RPMI8226 (cell line): ENCODE data around the gene RPS19.
"Not testable (repeated sequence)": the region's sequence is repeated elsewhere in the genome, so short reads cannot be mapped to it uniquely, and the experiment has no call there.

Source experiments
- DNase-seq: peaks from one replicate; pipeline ENCODE4 v3.0.0-alpha.2; 2015

The RPS19 gene

DNA sequence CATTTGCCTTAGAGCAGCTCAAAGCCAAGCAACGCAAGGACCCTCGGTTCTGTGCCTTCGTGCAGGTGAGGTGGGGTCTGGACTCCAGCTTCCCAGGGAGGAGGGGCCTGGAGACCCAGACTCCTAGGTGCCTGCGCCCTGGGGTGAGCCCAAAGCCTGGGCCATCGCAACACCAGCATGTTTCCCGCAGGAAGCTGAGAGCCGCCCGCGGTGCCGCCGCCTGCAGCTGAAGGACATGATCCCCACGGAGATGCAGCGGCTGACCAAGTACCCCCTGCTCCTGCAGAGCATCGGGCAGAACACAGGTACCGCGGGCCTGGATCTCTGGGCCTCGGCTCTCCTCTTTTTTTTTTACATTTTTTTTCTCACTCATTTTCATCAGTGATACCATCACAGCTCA is 42.5 kb downstream of the RPS19 start:
- DNase-seq = no peak

DNA sequence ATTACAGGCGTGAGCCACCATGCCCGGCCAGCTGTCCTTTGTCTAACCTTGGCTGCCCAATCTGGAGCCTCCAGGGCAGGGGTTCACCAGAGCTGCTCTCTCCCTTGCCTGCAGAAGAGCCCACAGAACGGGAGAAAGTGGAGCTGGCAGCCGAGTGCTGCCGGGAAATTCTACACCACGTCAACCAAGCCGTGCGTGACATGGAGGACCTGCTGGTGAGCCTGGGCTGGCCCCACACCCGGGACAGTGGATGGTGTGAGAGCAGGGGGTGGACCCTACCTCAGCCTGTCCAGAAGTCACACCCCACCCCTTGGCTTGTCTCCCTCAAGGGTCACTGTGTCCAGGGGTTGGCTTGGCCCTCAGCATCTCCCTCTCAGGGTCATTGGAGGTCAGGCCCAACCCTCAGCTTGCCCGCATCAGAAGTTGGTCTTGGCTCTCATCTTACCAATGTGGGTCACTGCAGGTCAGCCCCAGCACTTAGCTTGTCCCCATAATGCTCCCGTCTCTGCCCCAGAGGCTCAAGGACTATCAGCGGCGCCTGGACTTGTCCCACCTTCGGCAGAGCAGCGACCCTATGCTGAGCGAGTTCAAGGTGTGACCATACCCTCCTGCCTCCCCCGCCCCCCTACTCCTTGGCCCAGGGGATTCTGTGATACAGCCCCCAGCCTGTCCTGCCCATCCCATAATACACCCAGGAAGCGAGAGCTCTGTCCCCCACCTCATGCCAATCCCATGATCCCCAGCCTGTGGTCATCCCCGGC is 43.3 kb downstream of the RPS19 start:
- no peak for DNase-seq

DNA sequence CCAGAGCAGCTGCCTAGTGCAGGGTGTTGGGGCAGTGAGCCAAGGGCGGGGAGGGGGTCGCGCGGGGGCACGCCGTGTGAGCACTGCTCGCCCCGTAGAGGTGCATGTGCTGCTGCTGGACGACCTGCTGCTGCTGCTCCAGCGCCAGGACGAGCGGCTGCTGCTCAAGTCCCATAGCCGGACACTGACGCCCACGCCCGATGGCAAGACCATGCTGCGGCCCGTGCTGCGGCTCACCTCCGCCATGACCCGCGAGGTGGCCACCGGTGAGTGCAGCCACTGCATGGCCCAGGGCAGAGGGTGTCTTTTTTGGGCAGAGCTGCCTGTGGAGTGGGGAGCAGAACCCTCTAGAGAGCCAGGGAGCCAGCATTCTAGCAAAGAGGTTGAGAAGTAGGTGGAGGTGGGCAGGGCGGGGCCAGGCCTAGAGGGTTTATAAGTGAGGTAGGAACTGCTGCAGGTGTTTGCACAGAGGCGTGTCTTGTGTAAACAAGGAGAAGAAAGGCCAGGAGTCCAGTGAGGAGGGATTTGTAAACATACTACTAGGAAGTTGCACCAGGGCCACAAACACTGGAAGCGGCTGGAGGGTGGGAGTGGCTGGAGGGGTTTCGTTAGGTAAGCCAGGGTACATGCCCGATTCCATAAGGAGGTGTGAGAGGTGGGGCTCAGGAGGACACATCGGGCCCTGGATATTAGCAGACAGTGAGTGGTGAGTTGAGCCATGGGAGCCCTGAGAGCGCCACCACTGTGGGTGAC is 44.2 kb downstream of the RPS19 start:
- DNase-seq = no peak

DNA sequence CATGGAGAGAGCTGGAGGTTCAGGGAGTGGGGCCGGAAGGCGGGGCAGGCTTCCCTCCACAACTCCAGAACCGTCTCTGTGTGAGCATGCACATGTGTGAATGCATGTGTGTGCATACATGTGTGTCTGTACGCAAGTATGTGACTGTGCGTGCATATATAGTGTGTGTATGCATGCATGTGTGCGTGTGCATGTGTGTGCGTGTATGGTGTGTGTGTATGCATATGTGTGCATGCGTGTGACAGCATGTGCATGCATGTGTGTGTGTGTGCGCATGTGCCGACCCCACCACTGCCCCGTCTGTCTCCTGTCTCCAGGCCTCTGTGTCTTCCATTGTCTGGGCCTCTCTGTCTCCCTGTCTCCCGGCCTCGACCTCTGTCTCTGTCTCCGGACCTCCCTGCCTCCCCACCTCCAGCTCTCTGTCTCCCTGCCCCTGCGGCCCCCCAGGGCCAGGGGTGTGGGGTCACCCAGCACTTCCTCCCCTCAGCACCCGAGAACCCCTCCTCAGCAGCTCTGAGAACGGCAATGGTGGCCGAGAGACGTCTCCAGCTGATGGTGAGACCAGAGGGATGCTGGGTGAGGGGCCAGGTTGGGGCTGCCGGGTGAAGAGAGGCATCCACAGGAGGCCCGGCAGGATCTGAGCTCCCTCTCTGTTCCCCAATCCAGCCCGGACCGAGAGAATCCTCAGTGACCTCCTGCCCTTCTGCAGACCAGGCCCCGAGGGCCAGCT is 45.4 kb downstream of the RPS19 start:
- no peak for DNase-seq

DNA sequence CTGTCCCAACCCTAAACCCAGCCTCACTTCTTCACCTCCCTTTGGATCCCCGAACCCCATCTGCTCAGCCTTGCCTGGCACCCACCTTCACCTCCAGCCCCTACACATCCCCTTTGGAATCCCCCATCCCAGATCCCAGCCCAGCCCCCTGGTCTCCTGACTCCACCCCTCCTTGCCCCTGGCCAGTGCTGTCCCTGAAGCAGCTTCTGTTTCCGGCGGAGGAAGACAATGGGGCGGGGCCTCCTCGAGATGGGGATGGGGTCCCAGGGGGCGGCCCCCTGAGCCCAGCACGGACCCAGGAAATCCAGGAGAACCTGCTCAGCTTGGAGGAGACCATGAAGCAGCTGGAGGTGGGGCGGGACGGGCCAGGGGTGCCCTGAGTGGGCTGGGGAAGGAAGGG is 46.2 kb downstream of the RPS19 start:
- DNase-seq = no peak

DNA sequence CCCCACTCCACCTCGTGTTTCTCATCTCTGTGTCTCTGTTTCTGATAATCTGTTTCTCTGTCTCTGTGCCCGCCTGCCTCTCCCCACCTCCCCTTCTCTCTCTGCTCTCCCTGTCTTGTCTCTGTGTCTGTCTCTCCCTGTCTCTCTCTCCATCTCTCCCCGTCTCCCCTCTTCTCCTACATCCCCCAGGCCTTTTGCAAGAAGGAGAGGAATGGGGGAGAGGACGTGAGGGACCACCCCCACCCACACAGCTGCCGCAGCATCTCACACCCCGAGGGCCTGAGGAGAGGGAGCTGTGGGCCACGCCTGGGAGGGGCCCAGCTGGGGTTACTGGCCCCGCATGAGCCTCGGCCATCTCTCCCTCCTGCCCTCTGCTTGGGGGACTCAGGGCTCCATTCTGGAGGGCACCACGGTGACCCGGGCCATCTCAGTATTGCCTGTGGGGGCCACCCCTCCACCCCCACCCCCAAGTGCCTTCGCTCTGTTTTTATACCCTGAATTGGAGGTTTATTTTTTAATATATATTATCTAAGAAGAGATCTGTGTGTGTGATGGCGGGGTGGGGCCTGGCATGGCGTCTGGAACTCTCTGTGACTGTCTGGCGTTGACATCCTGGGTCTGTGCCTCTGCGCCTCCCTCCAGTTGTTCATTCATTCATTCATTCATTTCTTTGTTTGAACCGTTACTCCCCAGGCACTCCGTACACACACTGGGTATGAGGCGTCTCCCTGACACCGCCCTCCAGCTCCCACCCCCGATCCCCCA is 47.0 kb downstream of the RPS19 start:
- no peak for DNase-seq

DNA sequence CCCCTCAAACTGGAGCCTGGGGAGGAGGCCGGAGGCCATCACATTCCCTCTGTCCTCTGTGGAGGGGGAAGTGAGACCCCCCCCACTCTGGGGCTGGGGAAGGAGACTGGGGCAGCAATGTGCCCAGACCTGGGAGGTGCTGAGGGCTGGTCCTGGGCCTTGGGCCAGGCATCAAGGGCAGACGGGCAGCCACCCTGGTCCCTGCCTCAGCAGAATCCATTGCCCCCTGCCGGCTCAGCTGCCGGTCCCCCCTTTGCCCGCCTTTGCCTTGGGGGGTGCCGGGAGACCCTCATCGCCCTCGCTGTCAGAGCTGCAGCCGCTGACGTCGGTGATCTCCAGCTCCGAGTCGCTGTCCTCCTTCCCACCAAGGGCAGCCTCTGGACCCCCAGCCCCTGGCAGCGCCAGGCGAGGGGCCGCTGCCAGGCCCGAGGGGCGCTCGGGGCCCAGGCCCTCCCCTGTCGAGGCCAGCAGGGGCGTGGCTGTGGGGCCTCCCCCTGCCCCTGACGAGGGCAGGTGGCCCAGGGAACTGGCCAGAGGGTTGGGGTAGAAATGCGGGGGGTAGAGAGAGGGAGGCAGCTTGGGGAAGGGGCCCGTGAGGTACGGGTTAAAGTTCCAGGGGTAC is 48.0 kb downstream of the RPS19 start:
- no peak for DNase-seq

DNA sequence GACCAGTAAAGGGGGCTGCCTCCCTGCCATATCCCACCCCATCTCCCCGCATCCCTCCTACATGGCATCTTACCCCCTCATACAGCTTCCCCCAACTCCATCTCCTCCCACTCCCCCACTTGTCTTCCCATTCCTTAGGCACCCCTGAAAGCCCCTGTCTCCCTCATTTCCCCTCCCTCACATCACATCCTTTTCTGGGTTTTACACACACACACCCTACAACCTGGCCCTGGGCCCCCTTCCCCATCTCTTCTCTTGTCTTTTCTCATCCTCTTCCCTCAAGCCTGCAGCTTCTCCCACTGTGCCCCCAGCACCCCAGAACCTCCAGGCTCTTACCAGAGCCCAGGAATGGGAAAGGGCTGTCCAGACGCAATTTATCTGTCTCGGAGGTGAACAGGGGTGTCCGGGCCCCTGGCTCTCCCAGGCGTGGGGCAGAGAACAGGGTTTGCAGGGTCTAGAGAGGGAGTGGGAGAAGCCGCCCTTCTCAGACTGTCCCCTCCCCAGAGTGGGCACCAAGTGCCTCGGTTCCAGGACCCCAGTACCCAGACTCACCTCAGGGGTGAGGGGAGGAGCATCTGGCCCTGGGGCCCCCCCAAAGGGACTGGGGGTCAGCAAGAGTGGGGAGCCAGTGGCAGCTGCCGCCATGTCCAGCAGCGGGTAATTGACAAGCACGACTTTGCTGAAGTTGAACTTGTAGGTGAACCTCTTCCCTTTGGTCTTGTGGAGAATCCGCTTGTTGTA is 48.8 kb downstream of the RPS19 start:
- no peak for DNase-seq

DNA sequence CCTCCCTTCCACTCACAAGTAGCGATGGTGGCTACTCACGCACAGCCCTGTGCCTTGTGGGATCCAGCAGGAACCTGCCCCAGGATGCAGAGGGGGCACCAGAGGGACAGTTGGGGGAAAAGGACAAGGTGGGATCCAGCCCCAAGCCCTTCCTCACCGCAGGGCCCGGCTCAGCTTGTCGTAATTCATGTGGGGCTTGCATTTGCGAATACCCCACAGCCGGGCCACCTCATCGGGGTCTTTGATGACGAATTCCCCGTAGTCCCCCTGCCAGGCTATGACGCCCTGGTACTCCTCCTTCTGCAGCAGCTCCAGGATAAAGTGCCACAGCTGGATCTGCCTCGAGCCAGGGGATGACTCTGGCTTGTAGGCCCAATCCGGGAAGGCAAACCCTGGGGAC is 49.7 kb downstream of the RPS19 start:
- no peak for DNase-seq

DNA sequence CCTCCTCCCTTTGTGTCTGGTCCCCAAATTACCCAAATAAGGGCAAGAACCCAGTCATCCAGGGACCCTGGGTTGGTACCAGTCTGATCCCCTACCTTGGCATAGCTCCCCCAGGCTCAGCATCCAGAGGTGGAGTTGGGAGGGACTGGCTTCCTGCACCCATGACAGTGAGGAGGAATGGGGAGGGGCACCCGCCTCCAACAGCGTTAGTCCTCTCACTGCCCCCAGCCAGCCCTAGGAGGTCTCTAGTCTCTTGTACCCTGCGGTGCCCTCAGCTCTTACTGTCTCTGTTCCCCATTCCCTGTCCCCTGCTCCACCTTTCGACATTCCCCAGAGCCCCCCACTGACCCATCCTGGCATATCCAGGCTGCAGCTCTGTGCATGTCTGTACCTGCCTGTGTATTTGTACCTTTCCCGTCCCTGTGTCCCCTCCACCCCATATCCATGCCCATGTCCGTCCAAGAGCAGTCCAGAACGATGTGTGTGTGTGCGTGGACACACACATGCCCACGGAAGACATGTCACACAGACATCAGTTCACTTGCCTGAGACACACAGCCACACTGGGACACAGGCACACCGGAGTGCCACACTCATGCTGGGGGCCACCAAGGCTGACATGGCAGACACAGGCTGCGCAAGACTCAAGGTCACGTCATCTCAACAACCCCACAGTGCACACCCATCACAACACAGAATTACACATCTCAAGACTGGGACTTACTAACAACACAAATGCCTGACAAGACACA is 50.4 kb downstream of the RPS19 start:
- DNase-seq = no peak

DNA sequence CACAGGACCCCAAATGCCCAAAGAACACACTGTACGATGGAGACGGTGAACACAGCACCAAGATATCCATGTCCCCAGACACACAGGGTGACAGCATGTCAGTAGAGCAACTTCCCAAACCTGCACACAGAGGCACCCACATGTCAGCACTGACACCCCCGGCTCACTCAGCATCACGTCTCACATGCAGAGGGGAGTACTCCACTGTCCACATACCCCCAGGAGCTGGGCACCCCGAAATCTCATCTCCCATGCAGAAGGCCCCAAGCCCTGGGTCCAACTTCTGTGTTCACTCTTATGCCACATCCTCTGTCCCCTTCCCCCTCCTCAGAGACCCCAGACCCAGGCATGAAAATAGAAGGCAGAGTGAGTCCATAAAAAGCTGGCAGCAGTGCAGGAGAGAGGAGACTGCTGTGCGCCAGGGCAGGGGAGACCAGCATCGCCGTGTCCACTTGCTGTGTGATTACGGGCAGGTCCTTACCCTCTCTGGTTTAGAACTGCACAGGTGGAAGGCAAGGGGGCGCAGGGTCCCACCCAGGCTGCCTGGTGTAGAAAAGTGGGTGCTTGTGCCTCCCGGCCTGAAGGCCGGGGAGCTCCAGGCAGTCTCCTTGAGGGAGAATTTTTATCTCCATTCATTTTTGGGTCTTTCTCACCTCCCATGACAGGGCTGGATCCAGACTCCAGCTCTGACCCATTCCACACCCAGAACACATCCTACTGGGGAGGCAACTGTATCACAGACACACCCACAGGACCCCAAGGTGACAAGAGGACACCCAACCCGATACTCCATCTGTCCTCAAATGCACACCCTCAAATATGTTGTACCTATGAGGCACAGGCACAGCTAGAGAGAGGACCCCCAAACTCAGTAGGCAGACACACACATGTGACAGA is 51.2 kb downstream of the RPS19 start:
- DNase-seq = no peak

DNA sequence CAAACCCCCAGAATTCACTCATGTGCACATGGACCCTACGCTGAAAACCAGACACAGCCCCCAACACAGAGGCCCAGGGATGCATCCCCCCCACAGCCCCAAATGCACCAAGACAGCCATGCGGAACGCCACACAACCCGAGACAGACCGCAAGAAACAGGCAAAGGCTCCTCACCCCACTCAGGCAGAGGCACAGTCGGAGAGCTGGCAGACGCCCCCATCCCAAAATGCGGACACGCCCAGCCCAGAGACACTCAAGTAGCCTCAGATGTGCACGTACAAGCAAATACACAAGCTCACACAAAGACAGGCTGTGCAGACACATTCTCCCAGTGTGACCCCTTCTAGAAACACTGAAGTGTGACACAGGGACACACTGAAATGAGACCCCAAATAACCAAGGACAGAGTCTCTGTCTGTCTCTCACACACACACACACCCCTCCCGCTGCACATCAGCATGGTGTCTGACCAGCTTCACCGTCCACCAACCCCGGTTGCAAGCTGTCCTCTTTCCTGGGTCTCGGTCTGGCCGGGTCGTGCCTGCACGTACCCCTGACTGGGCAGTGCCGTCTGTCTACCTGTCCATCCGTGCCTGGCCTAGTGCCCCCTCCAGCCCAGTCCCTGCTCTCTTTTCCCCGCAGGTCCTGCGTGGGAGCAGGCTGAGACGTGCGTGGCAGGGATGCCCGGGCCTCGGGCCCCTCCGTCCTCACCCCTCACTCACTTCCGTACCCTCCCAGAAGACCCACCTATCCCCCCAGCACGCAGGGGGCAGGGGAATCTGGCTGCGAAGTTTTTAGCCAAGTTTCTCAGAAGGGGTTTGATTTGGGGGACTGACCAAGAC is 52.1 kb downstream of the RPS19 start:
- DNase-seq = no peak

DNA sequence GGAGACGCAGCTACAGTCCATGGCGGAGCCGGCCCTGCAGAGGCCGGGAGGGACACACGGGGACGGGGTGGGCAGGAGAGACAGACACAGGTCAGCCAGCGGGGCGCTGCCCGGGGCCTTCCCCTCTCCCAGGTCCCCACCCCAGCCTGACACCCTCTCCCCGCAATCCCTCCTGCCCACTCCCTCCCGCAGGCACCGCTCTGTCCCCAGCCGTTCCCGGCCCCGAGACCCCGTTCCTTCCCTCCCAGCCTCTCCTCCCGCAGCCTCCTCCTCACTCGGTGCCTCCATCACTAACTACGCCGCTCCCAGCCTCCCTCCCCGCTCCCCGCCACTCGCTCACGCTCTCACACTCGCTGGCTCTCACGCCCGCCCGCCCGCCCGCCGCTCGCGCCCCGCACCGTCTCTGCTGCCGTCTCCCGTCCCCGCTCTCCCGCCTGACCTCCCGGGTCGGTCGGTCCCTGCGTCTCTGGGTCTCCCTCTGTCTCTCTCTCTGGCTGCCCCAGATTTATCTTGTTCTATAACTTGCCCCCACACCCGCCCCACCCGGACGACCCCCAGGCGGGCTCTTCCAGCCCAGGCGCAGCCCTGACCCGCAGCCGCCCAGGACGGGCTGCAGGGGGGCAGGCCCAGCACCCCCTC is 53.0 kb downstream of the RPS19 start:
- DNase-seq = no peak

DNA sequence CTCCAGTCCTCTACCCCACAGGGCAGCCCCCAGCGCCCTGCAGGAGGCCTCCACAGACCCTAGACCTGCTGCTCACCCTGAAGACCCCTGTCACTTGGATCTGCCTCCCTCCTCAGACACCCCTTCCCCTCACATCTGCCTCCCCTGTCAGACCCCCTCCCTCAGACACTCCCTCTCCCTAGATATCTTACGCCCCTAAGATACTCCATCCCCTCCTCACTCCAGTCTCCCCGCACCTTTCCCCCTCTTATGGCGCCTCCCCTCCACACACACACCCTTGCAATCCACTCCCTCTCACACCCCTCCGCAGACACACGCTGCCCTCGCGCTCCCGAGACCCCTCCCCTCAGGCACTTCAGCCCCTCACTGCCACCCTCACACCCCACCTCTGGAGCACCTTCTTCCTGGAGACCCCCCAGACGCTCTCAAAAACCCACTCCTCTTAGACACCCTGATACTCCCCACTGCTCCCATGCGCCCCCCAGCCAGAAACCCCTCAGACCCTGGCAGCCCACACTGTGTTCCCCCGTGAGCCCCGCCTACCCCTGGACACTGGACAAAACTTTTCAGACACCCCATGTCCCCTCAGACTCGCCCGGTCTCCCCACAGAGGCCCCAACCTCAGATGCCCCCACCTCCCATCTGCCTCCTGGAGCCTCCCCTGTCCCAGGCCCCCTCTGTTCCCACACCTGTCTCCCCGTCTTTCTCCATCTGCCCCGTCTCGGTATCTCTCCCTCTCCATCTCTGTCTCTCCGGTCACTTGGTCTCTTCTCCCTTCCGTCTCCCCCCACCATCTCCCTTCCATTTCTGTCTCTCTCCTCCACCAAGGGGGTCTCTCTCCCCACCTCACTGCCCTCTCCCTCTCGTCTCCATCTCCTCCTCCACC is 53.7 kb downstream of the RPS19 start:
- no peak for DNase-seq

DNA sequence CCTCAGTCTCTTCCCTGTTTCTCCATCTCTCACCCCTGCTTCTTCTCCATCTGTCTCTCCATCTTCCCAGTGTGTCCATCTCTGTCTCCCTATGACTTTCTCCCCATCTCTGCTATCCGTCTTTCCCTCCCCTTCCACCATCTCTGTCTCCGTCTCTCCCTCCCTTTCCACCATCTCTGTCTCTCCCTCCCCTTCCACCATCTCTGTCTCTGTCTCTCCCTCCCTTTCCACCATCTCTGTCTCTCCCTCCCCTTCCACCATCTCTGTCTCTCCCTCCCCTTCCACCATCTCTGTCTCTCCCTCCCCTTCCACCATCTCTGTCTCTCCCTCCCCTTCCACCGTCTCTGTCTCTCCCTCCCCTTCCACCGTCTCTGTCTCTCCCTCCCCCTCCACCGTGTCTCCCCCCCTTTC is 54.4 kb downstream of the RPS19 start:
- not testable (repeated sequence) for DNase-seq

DNA sequence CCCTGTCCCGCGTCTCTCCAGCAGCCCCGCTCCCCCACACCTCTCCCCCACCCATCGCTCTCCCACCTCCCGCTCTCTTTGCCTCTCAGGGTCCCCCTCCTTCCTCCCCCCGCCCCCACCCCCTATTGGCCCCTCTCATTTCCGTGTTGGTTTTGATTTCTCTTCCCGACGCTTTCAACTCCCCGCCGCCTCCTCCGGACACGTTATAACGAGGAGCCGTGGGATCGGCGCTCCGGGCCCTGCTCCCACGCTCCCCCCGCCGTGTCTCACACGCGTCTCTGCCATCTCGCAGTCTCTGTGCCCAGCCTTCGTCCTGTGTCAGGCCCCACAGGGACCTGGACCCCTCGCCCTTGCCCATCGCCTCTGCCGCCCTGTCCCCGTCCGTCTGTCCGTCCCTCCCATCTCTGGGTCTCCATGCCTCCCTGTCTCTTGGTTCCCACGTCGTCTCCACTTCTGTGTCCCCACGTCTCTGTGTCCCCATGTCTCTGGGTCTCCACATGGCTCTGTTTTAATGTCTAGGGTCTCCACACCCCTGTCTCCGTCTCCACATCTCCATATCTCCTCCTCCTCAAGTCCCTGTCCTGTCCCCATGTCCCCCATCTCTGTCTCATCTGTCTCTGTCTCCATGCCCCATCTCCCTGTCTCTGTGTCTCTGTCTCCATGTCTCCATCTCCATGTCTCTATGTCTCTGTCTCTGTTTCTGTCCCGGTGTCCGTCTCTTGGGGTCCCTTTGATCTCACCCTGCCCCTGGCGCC is 55.1 kb downstream of the RPS19 start:
- DNase-seq = no peak
